Endothelial cell of umbilical vein (primary cell): ENCODE measurements around the gene EIF2D. TPM values are rescaled to one million over a fixed set of nuclear protein-coding genes. Genes with fewer than 3 reads are reported as not detected.

ENCODE experiments used
- BruUV-seq: library from RNA; stranded (reverse); fragments of 400-500 nt; replicated peaks from 2 replicates; lab custom pipeline; 2021; lab: Mats Ljungman, UMichigan
- CTCF ChIA-PET: fragments of 300-600, 350-600 bp; sonication (Branson Sonifier 250); formaldehyde crosslinking; loops from one replicate; lab custom pipeline; 2021; ENCODE audit warnings: antibody characterized with exemption, inconsistent platforms; lab: Charles Lee
- POLR2A ChIA-PET: fragments of 300-600, 350-600 bp; sonication (Branson Sonifier 250); formaldehyde crosslinking; loops from one replicate; lab custom pipeline; 2021; ENCODE audit warnings: antibody characterized with exemption, inconsistent platforms; lab: Charles Lee
- DNase-seq: peaks from one replicate; pipeline ENCODE4 v3.0.0-alpha.2; 2011; ENCODE audit warnings: low read depth, low spot score
- FAIRE-seq: peaks from 2 replicates; lab custom pipeline; 2011; peaks lifted over from hg19 to GRCh38; lab: Jason Lieb, UNC
- H2AFZ ChIP-seq: 2 replicates; pipeline ENCODE4 v1.6.0; 2012; ENCODE audit warnings: low read depth, low read length, control low read depth, inconsistent platforms
- H3K27ac ChIP-seq: 2 replicates; pipeline ENCODE4 v1.5.1; 2011; ENCODE audit warnings: low read depth, mild to moderate bottlenecking, control low read depth, low read length, moderate library complexity; ENCODE audit not compliant: insufficient read depth
- H3K27me3 ChIP-seq, 2 experiments: 2 replicates each; pipeline versions ENCODE4 v1.6.0 to v1.6.1; 2011; ENCODE audit warnings: low read length in 2 of 2, mixed read lengths in 1 of 2; ENCODE audit not compliant: control insufficient read depth in 2 of 2, insufficient read depth in 2 of 2
- H3K36me3 ChIP-seq, 2 experiments: 2 replicates in 1 of 2; 3 replicates in 1 of 2; pipeline ENCODE4 v1.5.1; 2011; ENCODE audit warnings: low read length in 2 of 2, mild to moderate bottlenecking in 1 of 2, moderate library complexity in 1 of 2; ENCODE audit not compliant: control insufficient read depth in 2 of 2, insufficient read depth in 2 of 2; ENCODE audit errors: extremely low read depth in 1 of 2
- H3K4me1 ChIP-seq: 3 replicates; pipeline ENCODE4 v1.5.1; 2011; ENCODE audit warnings: mild to moderate bottlenecking, low read length; ENCODE audit not compliant: control insufficient read depth, insufficient read depth; ENCODE audit errors: extremely low read depth
- H3K4me2 ChIP-seq: 2 replicates; pipeline ENCODE4 v1.6.1; 2011; ENCODE audit warnings: low read length, control low read depth, mixed read lengths; ENCODE audit not compliant: insufficient read depth
- H3K4me3 ChIP-seq, 3 experiments: fragments of 200-600 bp in 1 of 3; sonication (generic), shearing (Covaris generic) in 1 of 3; replicated peaks in 1 of 3; 2 replicates each; pipeline ENCODE4 v1.5.1; 2011 to 2016; ENCODE audit warnings: control low read depth in 3 of 3, low read length in 3 of 3, mild to moderate bottlenecking in 2 of 3, inconsistent platforms in 1 of 3, low read depth in 1 of 3, moderate library complexity in 1 of 3; ENCODE audit not compliant: insufficient read depth in 1 of 3
- H3K79me2 ChIP-seq: 2 replicates; pipeline ENCODE4 v1.6.0; 2012; ENCODE audit warnings: low read length, inconsistent platforms; ENCODE audit not compliant: control insufficient read depth, insufficient read depth
- H3K9ac ChIP-seq: replicated peaks from 2 replicates; pipeline ENCODE3; 2011; ENCODE audit warnings: low read length, control low read depth; ENCODE audit not compliant: insufficient read depth; ENCODE audit errors: extremely low read depth
- H3K9me1 ChIP-seq: replicated peaks from 3 replicates; pipeline ENCODE4 v1.6.0; 2011; ENCODE audit warnings: mild to moderate bottlenecking, low read length; ENCODE audit not compliant: control insufficient read depth, insufficient read depth; ENCODE audit errors: extremely low read depth
- H3K9me3 ChIP-seq: replicated peaks from 2 replicates; pipeline ENCODE4 v1.5.1; 2012; ENCODE audit warnings: low read length, inconsistent platforms; ENCODE audit not compliant: control insufficient read depth, insufficient read depth
- H4K20me1 ChIP-seq: replicated peaks from 2 replicates; pipeline ENCODE3; 2011; ENCODE audit warnings: mild to moderate bottlenecking, low read length; ENCODE audit not compliant: control insufficient read depth, insufficient read depth; ENCODE audit errors: extremely low read depth
- EZH2 ChIP-seq: IDR thresholded peaks from 2 replicates; pipeline ENCODE4 v1.6.1; 2012; ENCODE audit warnings: borderline replicate concordance, low read depth, mild to moderate bottlenecking, moderate library complexity, low read length, inconsistent platforms; ENCODE audit not compliant: severe bottlenecking
- FOS ChIP-seq: IDR thresholded peaks from 2 replicates; pipeline ENCODE4 v1.6.1; 2011; ENCODE audit warnings: mild to moderate bottlenecking, low read length, moderate library complexity, borderline replicate concordance; ENCODE audit not compliant: insufficient read depth
- GATA2 ChIP-seq: IDR thresholded peaks from 2 replicates; pipeline ENCODE4 v1.7.0; 2011; ENCODE audit warnings: low read depth, mild to moderate bottlenecking, moderate library complexity, mixed read lengths, low read length; ENCODE audit not compliant: insufficient read length, insufficient read depth
- JUN ChIP-seq: IDR thresholded peaks from 2 replicates; pipeline ENCODE4 v1.6.1; 2011; ENCODE audit warnings: borderline replicate concordance, low read depth; ENCODE audit not compliant: insufficient read length, insufficient read depth
- MYC ChIP-seq: IDR thresholded peaks from one replicate; pipeline ENCODE4 v1.6.1; 2011; ENCODE audit warnings: mild to moderate bottlenecking, low read depth, low read length
- POLR2A ChIP-seq: IDR thresholded peaks from 2 replicates; pipeline ENCODE4 v1.6.1; 2012; ENCODE audit warnings: low read depth, mild to moderate bottlenecking, control low read depth, low read length
- POLR2AphosphoS5 ChIP-seq: IDR thresholded peaks from 2 replicates; pipeline ENCODE4 v1.6.1; 2012; ENCODE audit warnings: low read depth, mild to moderate bottlenecking, control low read depth, low read length, moderate library complexity; ENCODE audit not compliant: insufficient read depth
- dilution Hi-C: fragments of 300-500 bp; cut with MboI; formaldehyde crosslinking; loops from one replicate; pipeline ENCODE4 v1.15.0; 2019; ENCODE audit warnings: low sequenced_read_pairs; ENCODE audit not compliant: extremely low pct_ligation_motif_present
- intact Hi-C: fragments of 100-400 bp; cut with micrococcal nuclease; formaldehyde crosslinking; loops from one replicate; pipeline ENCODE4 v1.10.0; 2022
- polyA plus RNA-seq, 4 experiments: library from polyadenylated mRNA; depleted of rRNA in 3 of 4; stranded (reverse) in 3 of 4; unstranded in 1 of 4; fragments of >200 nt; gene quantifications; 2 replicates each; pipeline versions ENCODE4 v1.2.1 to v1.2.3, GENCODE V29; 2011 to 2012; ENCODE audit warnings: missing spikeins in 1 of 4
- total RNA-seq: library from RNA; stranded (reverse); gene quantifications from 2 replicates; pipeline ENCODE4 v1.2.3, GENCODE V29; 2021
- TF ChIP-seq, protein P1 (sequence below), 2 donors: IDR thresholded peaks; 1 replicate in 1 of 2; 2 replicates in 1 of 2; pipeline ENCODE4 v1.5.1; 2011; ENCODE audit warnings: low read length in 2 of 2, mild to moderate bottlenecking in 2 of 2, moderate library complexity in 2 of 2, control low read depth in 1 of 2, inconsistent platforms in 1 of 2, low read depth in 1 of 2; ENCODE audit not compliant: insufficient read depth in 1 of 2; ENCODE audit errors: extremely low read depth in 1 of 2
- TF ChIP-seq, protein P2 (sequence below): IDR thresholded peaks from 2 replicates; pipeline ENCODE4 v1.6.1; 2011; ENCODE audit not compliant: insufficient read depth, insufficient read length

EIF2D gene
- total and polyA plus RNA-seq, 2 donors (not counting 3 experiments of a cell fraction or from before 2014, with no cell fraction given) = 48.0 to 54.1 TPM

GRCh38 chr1:206604861-206605260, 7.4 kb downstream of the EIF2D start:
- no peak overlapping the region for H3K9ac ChIP-seq
- no TSS peak for BruUV-seq
- CTCF ChIA-PET = interaction anchor here (2.1 kb wide), 1 partner anchor 60 kb away, joined by 6 read pairs; no protein-coding TSS in a partner anchor

GRCh38 chr1:206600527-206600926, 11.7 kb downstream of the EIF2D start:
- DNase-seq (no peak), FAIRE-seq (no peak)
- TF ChIP-seq EZH2 (no peak), POLR2A (no peak), POLR2AphosphoS5 (no peak), FOS (no peak), JUN (no peak), GATA2 (no peak), MYC (no peak)
- TF ChIP-seq, protein P1, sequence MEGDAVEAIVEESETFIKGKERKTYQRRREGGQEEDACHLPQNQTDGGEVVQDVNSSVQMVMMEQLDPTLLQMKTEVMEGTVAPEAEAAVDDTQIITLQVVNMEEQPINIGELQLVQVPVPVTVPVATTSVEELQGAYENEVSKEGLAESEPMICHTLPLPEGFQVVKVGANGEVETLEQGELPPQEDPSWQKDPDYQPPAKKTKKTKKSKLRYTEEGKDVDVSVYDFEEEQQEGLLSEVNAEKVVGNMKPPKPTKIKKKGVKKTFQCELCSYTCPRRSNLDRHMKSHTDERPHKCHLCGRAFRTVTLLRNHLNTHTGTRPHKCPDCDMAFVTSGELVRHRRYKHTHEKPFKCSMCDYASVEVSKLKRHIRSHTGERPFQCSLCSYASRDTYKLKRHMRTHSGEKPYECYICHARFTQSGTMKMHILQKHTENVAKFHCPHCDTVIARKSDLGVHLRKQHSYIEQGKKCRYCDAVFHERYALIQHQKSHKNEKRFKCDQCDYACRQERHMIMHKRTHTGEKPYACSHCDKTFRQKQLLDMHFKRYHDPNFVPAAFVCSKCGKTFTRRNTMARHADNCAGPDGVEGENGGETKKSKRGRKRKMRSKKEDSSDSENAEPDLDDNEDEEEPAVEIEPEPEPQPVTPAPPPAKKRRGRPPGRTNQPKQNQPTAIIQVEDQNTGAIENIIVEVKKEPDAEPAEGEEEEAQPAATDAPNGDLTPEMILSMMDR (IDR thresholded peaks at IDR 0.05; ENCODE audit: extremely low read depth in 1 of 2, insufficient read depth in 1 of 2, low read depth in 1 of 2, low read length in 2 of 2) = no peak
- TF ChIP-seq, protein P2, sequence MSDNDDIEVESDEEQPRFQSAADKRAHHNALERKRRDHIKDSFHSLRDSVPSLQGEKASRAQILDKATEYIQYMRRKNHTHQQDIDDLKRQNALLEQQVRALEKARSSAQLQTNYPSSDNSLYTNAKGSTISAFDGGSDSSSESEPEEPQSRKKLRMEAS = no peak
- intact Hi-C loops = no loop called here
- Histone ChIP-seq H3K4me3 (no peak overlapping the region), H3K9me1 (no peaks in the 10 kb centered on the region), H4K20me1 (no peaks in the 10 kb centered on the region), H2AFZ (no peak overlapping the region), H3K27ac (no peak overlapping the region), H3K79me2 (no peaks in the 10 kb centered on the region), H3K4me2 (no peak overlapping the region), H3K4me1 (no peaks in the 10 kb centered on the region), H3K36me3 (peaks cover 14 to 41% of the 10 kb centered on the region in 2 experiments), H3K9ac (no peak overlapping the region), H3K27me3 (no peaks in the 10 kb centered on the region), H3K9me3 (no peaks in the 10 kb centered on the region)
- BruUV-seq = no TSS peak
- ChIA-PET CTCF (interaction anchor here (1.2 to 2.2 kb wide), 2 partner anchors 56 to 63 kb away, joined by 3 to 5 read pairs; no protein-coding TSS in a partner anchor), POLR2A (no interaction called here)
- dilution Hi-C loops = no loop called here

More at GRCh38 chr1:206604861-206605260, 7.4 kb downstream of the EIF2D start:
- no peaks in the 10 kb centered on the region for H3K79me2 ChIP-seq
- POLR2A ChIA-PET = no interaction called here
- H2AFZ ChIP-seq = no peak overlapping the region
- H3K27ac ChIP-seq = no peak overlapping the region
- no peaks in the 10 kb centered on the region for H3K9me3 ChIP-seq
- no peak overlapping the region for H3K4me2 ChIP-seq
- H3K27me3 ChIP-seq = no peaks in the 10 kb centered on the region
- no peak for DNase-seq
- intact Hi-C loops = no loop called here
- no peaks in the 10 kb centered on the region for H3K4me1 ChIP-seq
- H3K36me3 ChIP-seq = peaks cover 3 to 19% of the 10 kb centered on the region in 2 experiments
- no peaks in the 10 kb centered on the region for H4K20me1 ChIP-seq
- H3K9me1 ChIP-seq = no peaks in the 10 kb centered on the region
- no peak for TF ChIP-seq POLR2A
- TF ChIP-seq MYC = no peak
- TF ChIP-seq FOS = no peak
- TF ChIP-seq, protein P1 (IDR thresholded peaks at IDR 0.05; ENCODE audit: extremely low read depth in 1 of 2, insufficient read depth in 1 of 2, low read depth in 1 of 2, low read length in 2 of 2) = no peak
- dilution Hi-C loops = no loop called here
- no peak overlapping the region for H3K4me3 ChIP-seq
- FAIRE-seq = no peak
